Panc1 (cell line): ENCODE measurements around the gene PROX1. TPM values are rescaled to one million over a fixed set of nuclear protein-coding genes. Genes with fewer than 3 reads are reported as not detected.

ENCODE experiments used
- ATAC-seq: fragments of 200-7000 bp; cut with Tn5 transposase; 2 replicates; pipeline ENCODE4 v1.9.1; 2020; ENCODE audit warnings: mild to moderate bottlenecking, moderate library complexity
- BruUV-seq: library from RNA; stranded (reverse); fragments of 400-500 nt; replicated peaks from 2 replicates; lab custom pipeline; 2021; lab: Mats Ljungman, UMichigan
- CTCF ChIA-PET: fragments of 300-600 bp; sonication (Branson Sonifier 250); formaldehyde crosslinking; loops from one replicate; lab custom pipeline; 2022; ENCODE audit warnings: antibody characterized with exemption; lab: Charles Lee
- POLR2A ChIA-PET: fragments of 300-600 bp; sonication (Branson Sonifier 250); formaldehyde crosslinking; loops from one replicate; lab custom pipeline; 2022; ENCODE audit warnings: antibody characterized with exemption; lab: Charles Lee
- DNase-seq: peaks from one replicate; pipeline ENCODE4 v3.0.0-alpha.2; 2010; ENCODE audit warnings: low read depth, low spot score
- H3K27ac ChIP-seq: 2 replicates; pipeline ENCODE4 v1.5.1; 2011; ENCODE audit warnings: mild to moderate bottlenecking, low read length, inconsistent platforms
- H3K27me3 ChIP-seq: fragments of 200-500 bp; sonication (Bioruptor generic); 2 replicates; pipeline ENCODE4 v1.6.0; 2014; ENCODE audit warnings: low read length, inconsistent platforms; ENCODE audit not compliant: control insufficient read depth, insufficient read depth
- H3K36me3 ChIP-seq: fragments of 200-500 bp; sonication (Bioruptor generic); 2 replicates; pipeline ENCODE4 v1.5.1; 2014; ENCODE audit warnings: inconsistent platforms, mild to moderate bottlenecking, low read length, moderate library complexity; ENCODE audit not compliant: control insufficient read depth, insufficient read depth
- H3K4me1 ChIP-seq: 2 replicates; pipeline ENCODE4 v1.5.1; 2011; ENCODE audit warnings: inconsistent platforms, mild to moderate bottlenecking, low read length, moderate library complexity; ENCODE audit not compliant: control insufficient read depth, insufficient read depth
- H3K4me3 ChIP-seq, 2 experiments: 2 replicates each; pipeline ENCODE4 v1.5.1; 2011 to 2012; ENCODE audit warnings: low read depth in 2 of 2, low read length in 2 of 2, mild to moderate bottlenecking in 2 of 2, inconsistent platforms in 1 of 2, moderate library complexity in 1 of 2
- H3K9me3 ChIP-seq: fragments of 200-500 bp; sonication (Bioruptor generic); 2 replicates; pipeline ENCODE4 v1.5.1; 2014; ENCODE audit warnings: low read depth, mild to moderate bottlenecking, inconsistent platforms, low read length, moderate library complexity; ENCODE audit not compliant: control insufficient read depth, insufficient read depth
- POLR2AphosphoS5 ChIP-seq: IDR thresholded peaks from 2 replicates; pipeline ENCODE4 v1.6.1; 2012; ENCODE audit warnings: mild to moderate bottlenecking, low read depth, low read length, moderate library complexity
- SIN3A ChIP-seq: IDR thresholded peaks from 2 replicates; pipeline ENCODE4 v1.6.1; 2012; ENCODE audit warnings: low read depth, mild to moderate bottlenecking, low read length, moderate library complexity, borderline replicate concordance; ENCODE audit not compliant: insufficient read depth
- TCF7L2 ChIP-seq: IDR thresholded peaks from 2 replicates; pipeline ENCODE4 v1.6.1; 2011; ENCODE audit warnings: mild to moderate bottlenecking, low read depth, low read length, inconsistent platforms
- in situ Hi-C: cut with HindIII; loops from 2 replicates; pipeline ENCODE4 v1.10.0; 2016; ENCODE audit warnings: low sequenced_read_pairs, low pct_unique_long_range_greater_than_20kb
- intact Hi-C: fragments of 100-400 bp; cut with micrococcal nuclease; formaldehyde crosslinking; loops from one replicate; pipeline ENCODE4 v1.10.0; 2022; ENCODE audit not compliant: unreplicated experiment
- total RNA-seq: library from RNA; stranded (reverse); gene quantifications from one replicate; pipeline ENCODE4 v1.2.1, GENCODE V29; 2021; ENCODE audit not compliant: unreplicated experiment
- TF ChIP-seq, protein P1 (sequence below), 2 experiments: IDR thresholded peaks; 2 replicates each; pipeline ENCODE4 v1.6.1; 2011 to 2012; ENCODE audit warnings: low read depth in 2 of 2, control low read depth in 1 of 2, low read length in 1 of 2, mild to moderate bottlenecking in 1 of 2, moderate library complexity in 1 of 2; ENCODE audit not compliant: insufficient read depth in 1 of 2
- TF ChIP-seq, protein P2 (sequence below): fragments of 450-650 bp; IDR thresholded peaks from 2 replicates; pipeline ENCODE4 v1.5.1; 2017; ENCODE audit warnings: mild to moderate bottlenecking

Gene PROX1
- total RNA-seq, 1 experiment from 2014 or later, result 0.13 TPM

DNA sequence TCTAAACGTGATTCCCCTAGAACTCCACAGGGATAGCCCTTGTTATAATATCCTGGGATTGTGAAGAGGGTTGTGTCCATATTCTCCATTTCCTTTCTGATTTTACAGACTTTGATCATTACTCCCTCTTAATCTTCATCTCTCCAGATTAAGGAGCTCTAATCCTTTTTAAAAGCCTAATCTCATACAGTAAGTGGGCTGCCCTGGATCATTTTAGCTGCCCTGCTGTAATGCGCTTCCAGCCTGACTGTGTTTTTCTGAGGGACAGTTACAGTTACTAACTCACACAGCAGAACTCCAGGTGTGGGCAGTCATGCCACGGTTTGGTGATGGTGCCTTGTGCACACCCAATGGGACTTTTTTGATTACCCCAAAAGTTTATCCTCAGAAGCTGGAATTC lies 33.5 kb downstream of the PROX1 start:
- ChIA-PET CTCF (no interaction called here), POLR2A (no interaction called here)
- no peaks in the 10 kb centered on the region for H3K9me3 ChIP-seq
- no peak overlapping the region for H3K4me3 ChIP-seq
- intact Hi-C loops, result no loop called here
- ATAC-seq (no peak), DNase-seq (no peak)
- no TSS peak for BruUV-seq
- peaks cover 18% of the 10 kb centered on the region for H3K27me3 ChIP-seq
- no peaks in the 10 kb centered on the region for H3K36me3 ChIP-seq
- H3K27ac ChIP-seq, result no peak overlapping the region
- no peaks in the 10 kb centered on the region for H3K4me1 ChIP-seq
- in situ Hi-C loops, result no loop called here
- TF ChIP-seq SIN3A (no peak), POLR2AphosphoS5 (no peak), TCF7L2 (no peak)
- TF ChIP-seq, protein P1, sequence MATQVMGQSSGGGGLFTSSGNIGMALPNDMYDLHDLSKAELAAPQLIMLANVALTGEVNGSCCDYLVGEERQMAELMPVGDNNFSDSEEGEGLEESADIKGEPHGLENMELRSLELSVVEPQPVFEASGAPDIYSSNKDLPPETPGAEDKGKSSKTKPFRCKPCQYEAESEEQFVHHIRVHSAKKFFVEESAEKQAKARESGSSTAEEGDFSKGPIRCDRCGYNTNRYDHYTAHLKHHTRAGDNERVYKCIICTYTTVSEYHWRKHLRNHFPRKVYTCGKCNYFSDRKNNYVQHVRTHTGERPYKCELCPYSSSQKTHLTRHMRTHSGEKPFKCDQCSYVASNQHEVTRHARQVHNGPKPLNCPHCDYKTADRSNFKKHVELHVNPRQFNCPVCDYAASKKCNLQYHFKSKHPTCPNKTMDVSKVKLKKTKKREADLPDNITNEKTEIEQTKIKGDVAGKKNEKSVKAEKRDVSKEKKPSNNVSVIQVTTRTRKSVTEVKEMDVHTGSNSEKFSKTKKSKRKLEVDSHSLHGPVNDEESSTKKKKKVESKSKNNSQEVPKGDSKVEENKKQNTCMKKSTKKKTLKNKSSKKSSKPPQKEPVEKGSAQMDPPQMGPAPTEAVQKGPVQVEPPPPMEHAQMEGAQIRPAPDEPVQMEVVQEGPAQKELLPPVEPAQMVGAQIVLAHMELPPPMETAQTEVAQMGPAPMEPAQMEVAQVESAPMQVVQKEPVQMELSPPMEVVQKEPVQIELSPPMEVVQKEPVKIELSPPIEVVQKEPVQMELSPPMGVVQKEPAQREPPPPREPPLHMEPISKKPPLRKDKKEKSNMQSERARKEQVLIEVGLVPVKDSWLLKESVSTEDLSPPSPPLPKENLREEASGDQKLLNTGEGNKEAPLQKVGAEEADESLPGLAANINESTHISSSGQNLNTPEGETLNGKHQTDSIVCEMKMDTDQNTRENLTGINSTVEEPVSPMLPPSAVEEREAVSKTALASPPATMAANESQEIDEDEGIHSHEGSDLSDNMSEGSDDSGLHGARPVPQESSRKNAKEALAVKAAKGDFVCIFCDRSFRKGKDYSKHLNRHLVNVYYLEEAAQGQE (IDR thresholded peaks at IDR 0.05; ENCODE audit: insufficient read depth in 1 of 2, low read depth in 2 of 2, low read length in 1 of 2), result no peak
- TF ChIP-seq, protein P2, sequence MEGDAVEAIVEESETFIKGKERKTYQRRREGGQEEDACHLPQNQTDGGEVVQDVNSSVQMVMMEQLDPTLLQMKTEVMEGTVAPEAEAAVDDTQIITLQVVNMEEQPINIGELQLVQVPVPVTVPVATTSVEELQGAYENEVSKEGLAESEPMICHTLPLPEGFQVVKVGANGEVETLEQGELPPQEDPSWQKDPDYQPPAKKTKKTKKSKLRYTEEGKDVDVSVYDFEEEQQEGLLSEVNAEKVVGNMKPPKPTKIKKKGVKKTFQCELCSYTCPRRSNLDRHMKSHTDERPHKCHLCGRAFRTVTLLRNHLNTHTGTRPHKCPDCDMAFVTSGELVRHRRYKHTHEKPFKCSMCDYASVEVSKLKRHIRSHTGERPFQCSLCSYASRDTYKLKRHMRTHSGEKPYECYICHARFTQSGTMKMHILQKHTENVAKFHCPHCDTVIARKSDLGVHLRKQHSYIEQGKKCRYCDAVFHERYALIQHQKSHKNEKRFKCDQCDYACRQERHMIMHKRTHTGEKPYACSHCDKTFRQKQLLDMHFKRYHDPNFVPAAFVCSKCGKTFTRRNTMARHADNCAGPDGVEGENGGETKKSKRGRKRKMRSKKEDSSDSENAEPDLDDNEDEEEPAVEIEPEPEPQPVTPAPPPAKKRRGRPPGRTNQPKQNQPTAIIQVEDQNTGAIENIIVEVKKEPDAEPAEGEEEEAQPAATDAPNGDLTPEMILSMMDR, result no peak

DNA sequence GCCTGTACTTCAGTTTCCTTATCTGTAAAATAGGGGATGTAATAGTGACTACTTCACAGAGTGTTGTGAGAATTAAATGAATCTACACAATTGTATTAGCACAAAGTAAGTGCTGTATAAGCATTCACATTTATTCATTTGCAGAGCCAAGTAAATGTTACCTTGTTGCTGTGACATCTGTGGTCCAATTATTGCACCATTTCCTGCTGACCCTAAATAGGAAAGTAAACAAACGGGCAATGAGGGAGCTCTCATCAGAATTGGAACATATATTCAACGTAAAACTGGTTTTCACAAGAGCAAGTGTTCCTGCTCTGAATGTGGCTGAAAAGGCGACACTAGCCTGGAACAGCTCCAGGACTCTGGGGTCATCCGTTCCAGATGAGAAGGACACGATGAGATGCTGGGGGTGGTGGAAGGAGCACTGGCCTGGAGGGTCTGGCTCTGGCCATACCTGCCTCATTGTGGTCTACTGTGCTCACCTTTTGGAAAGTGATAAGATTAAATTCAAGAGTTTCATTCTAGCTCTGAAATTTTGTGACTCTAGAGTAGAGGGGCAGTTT lies 34.5 kb downstream of the PROX1 start:
- in situ Hi-C loops, result no loop called here
- Histone ChIP-seq H3K4me1 (no peaks in the 10 kb centered on the region), H3K36me3 (no peaks in the 10 kb centered on the region), H3K27me3 (peaks cover 22% of the 10 kb centered on the region), H3K9me3 (no peaks in the 10 kb centered on the region), H3K4me3 (no peak overlapping the region), H3K27ac (no peak overlapping the region)
- no peak for ATAC-seq
- no TSS peak for BruUV-seq
- CTCF ChIA-PET, result no interaction called here
- intact Hi-C loops, result no loop called here
- no peak for DNase-seq
- TF ChIP-seq POLR2AphosphoS5 (no peak), TCF7L2 (no peak), SIN3A (no peak)
- TF ChIP-seq, protein P1 (IDR thresholded peaks at IDR 0.05; ENCODE audit: insufficient read depth in 1 of 2, low read depth in 2 of 2, low read length in 1 of 2), result no peak
- TF ChIP-seq, protein P2, result no peak
- POLR2A ChIA-PET, result no interaction called here
